Activated T-cell treated with anti-CD3 and anti-CD28 coated beads, Interleukin-2, amount 50 U/mL, for 72 hours (primary cell): ENCODE data around the gene GJB2. TPM values are rescaled to one million over a fixed set of nuclear protein-coding genes. Genes with fewer than 3 reads are reported as not detected.
A peak's percentile ranks its signal among the peaks of the same experiment; 100 is the strongest.

Source experiments
- ATAC-seq, 2 donors: fragments of 150-1000 bp; cut with Tn5 transposase; replicated peaks in 1 of 2; 2 replicates each; pipeline ENCODE4 v1.10.0; 2021; ENCODE audit warnings: moderate library complexity in 2 of 2, mild to moderate bottlenecking in 1 of 2
- DNase-seq, 2 donors: peaks; one replicate each; pipeline ENCODE4 v3.0.0; 2021 to 2022; ENCODE audit warnings: mixed read lengths in 1 of 2
- H3K27ac Mint-ChIP-seq: one replicate; pipeline ENCODE4 v1.8.0; 2022; ENCODE audit warnings: mild to moderate bottlenecking, moderate library complexity, mixed read lengths
- H3K27me3 Mint-ChIP-seq: one replicate; pipeline ENCODE4 v1.8.0; 2022; ENCODE audit warnings: low read depth, mixed read lengths
- H3K36me3 Mint-ChIP-seq, 2 donors: one replicate each; pipeline ENCODE4 v1.8.0; 2022; ENCODE audit warnings: mixed read lengths in 2 of 2, mild to moderate bottlenecking in 1 of 2; ENCODE audit not compliant: insufficient read depth in 2 of 2
- H3K4me1 Mint-ChIP-seq: one replicate; pipeline ENCODE4 v1.8.0; 2022; ENCODE audit warnings: low read depth, mixed read lengths
- H3K4me3 Mint-ChIP-seq, 2 donors: one replicate each; pipeline ENCODE4 v1.8.0; 2022; ENCODE audit warnings: mild to moderate bottlenecking in 2 of 2, mixed read lengths in 2 of 2, moderate library complexity in 2 of 2
- H3K9me3 Mint-ChIP-seq, 2 donors: one replicate each; pipeline ENCODE4 v1.8.0; 2022; ENCODE audit warnings: mixed read lengths in 2 of 2
- total RNA-seq, 2 donors: library from RNA; stranded (reverse); gene quantifications; one replicate each; pipeline ENCODE4 v1.2.3, GENCODE V29; 2022

Gene GJB2
- total RNA-seq, 2 donors from 2014 or later, result 1.8 to 5.9 TPM

GRCh38 chr13:20190076-20190475 lies 2.7 kb downstream of the GJB2 start:
- no peak overlapping the region for H3K27ac Mint-ChIP-seq
- no peak overlapping the region for H3K4me3 Mint-ChIP-seq
- H3K4me1 Mint-ChIP-seq, result peaks cover 29% of the 10 kb centered on the region
- H3K36me3 Mint-ChIP-seq, result no peaks in the 10 kb centered on the region
- peaks cover 38% of the 10 kb centered on the region for H3K27me3 Mint-ChIP-seq
- no peak for ATAC-seq
- no peaks in the 10 kb centered on the region for H3K9me3 Mint-ChIP-seq
- DNase-seq, result no peak

- peak in 1 of 2 donors; percentile 14 for DNase-seq
- H3K9me3 Mint-ChIP-seq, result no peaks in the 10 kb centered on the region
- no peak for ATAC-seq
These were observed 3.8 kb downstream of the GJB2 start for GRCh38 chr13:20188667-20189553.

GRCh38 chr13:20186771-20187170 lies 6.0 kb downstream of the GJB2 start:
- peaks cover 19% of the 10 kb centered on the region for H3K27me3 Mint-ChIP-seq
- no peaks in the 10 kb centered on the region for H3K9me3 Mint-ChIP-seq
- no peaks in the 10 kb centered on the region for H3K36me3 Mint-ChIP-seq
- H3K27ac Mint-ChIP-seq, result no peak overlapping the region
- ATAC-seq (no peak), DNase-seq (no peak)
- H3K4me1 Mint-ChIP-seq, result peaks cover 13% of the 10 kb centered on the region
- no peak overlapping the region for H3K4me3 Mint-ChIP-seq

More at GRCh38 chr13:20188667-20189553, 3.8 kb downstream of the GJB2 start:
- H3K36me3 Mint-ChIP-seq, result no peaks in the 10 kb centered on the region
- H3K27me3 Mint-ChIP-seq, result peaks cover 27% of the 10 kb centered on the region
- H3K4me1 Mint-ChIP-seq, result peaks cover 20% of the 10 kb centered on the region
- H3K4me3 Mint-ChIP-seq, result no peak overlapping the region
- no peak overlapping the region for H3K27ac Mint-ChIP-seq

GRCh38 chr13:20185366-20186056 lies 7.2 kb downstream of the GJB2 start:
- Mint-ChIP-seq H3K4me1 (peaks cover 9% of the 10 kb centered on the region), H3K9me3 (no peaks in the 10 kb centered on the region), H3K36me3 (no peaks in the 10 kb centered on the region), H3K27me3 (peaks cover 19% of the 10 kb centered on the region), H3K4me3 (no peak overlapping the region), H3K27ac (no peak overlapping the region)
- ATAC-seq, result no peak
- no peak for DNase-seq

GRCh38 chr13:20182231-20182846 lies 10.4 kb downstream of the GJB2 start:
- H3K27me3 Mint-ChIP-seq, result peaks cover 46% of the 10 kb centered on the region
- peak; percentile 90 to 92 for ATAC-seq
- no peaks in the 10 kb centered on the region for H3K9me3 Mint-ChIP-seq
- no peak overlapping the region for H3K4me3 Mint-ChIP-seq
- DNase-seq, result peak; percentile 48 to 60
- H3K4me1 Mint-ChIP-seq, result peaks cover 6% of the 10 kb centered on the region
- H3K36me3 Mint-ChIP-seq, result no peaks in the 10 kb centered on the region
- H3K27ac Mint-ChIP-seq, result no peak overlapping the region

- Mint-ChIP-seq H3K36me3 (no peaks in the 10 kb centered on the region), H3K9me3 (no peaks in the 10 kb centered on the region), H3K27me3 (peaks cover 55% of the 10 kb centered on the region), H3K27ac (no peak overlapping the region), H3K4me1 (peaks cover 6% of the 10 kb centered on the region), H3K4me3 (no peak overlapping the region)
- ATAC-seq (no peak), DNase-seq (no peak)
These were observed 11.6 kb downstream of the GJB2 start for GRCh38 chr13:20181188-20181587.

GRCh38 chr13:20178156-20178555 lies 14.6 kb downstream of the GJB2 start:
- Mint-ChIP-seq H3K9me3 (no peaks in the 10 kb centered on the region), H3K36me3 (no peaks in the 10 kb centered on the region), H3K27ac (no peak overlapping the region), H3K4me3 (peak overlapping the region in 1 of 2 donors; percentile 37), H3K4me1 (peaks cover 30% of the 10 kb centered on the region), H3K27me3 (peaks cover 78% of the 10 kb centered on the region)
- DNase-seq (no peak), ATAC-seq (no peak)

GRCh38 chr13:20177049-20177831 lies 15.5 kb downstream of the GJB2 start:
- Mint-ChIP-seq H3K27me3 (peaks cover 87% of the 10 kb centered on the region), H3K36me3 (no peaks in the 10 kb centered on the region), H3K27ac (no peak overlapping the region), H3K4me1 (peaks cover 30% of the 10 kb centered on the region), H3K9me3 (peaks cover 0 to under 1% of the 10 kb centered on the region in 2 donors), H3K4me3 (peak overlapping the region; percentile 7 to 36)
- ATAC-seq (no peak), DNase-seq (no peak)

GRCh38 chr13:20175907-20176652 lies 16.7 kb downstream of the GJB2 start:
- peaks cover 30% of the 10 kb centered on the region for H3K4me1 Mint-ChIP-seq
- no peak for ATAC-seq

GRCh38 chr13:20175406-20175794 lies 17.3 kb downstream of the GJB2 start:
- Mint-ChIP-seq H3K36me3 (no peaks in the 10 kb centered on the region), H3K9me3 (peaks cover 0 to 1% of the 10 kb centered on the region in 2 donors), H3K27me3 (peaks cover 87% of the 10 kb centered on the region), H3K4me1 (peaks cover 30% of the 10 kb centered on the region), H3K27ac (no peak overlapping the region), H3K4me3 (peak overlapping the region in 1 of 2 donors; percentile 30)
- DNase-seq, result no peak
- no peak for ATAC-seq

More at GRCh38 chr13:20175907-20176652, 16.7 kb downstream of the GJB2 start:
- H3K27ac Mint-ChIP-seq, result no peak overlapping the region
- H3K36me3 Mint-ChIP-seq, result no peaks in the 10 kb centered on the region
- peaks cover 0 to 1% of the 10 kb centered on the region in 2 donors for H3K9me3 Mint-ChIP-seq
- H3K27me3 Mint-ChIP-seq, result peaks cover 89% of the 10 kb centered on the region
- H3K4me3 Mint-ChIP-seq, result no peak overlapping the region
- DNase-seq, result no peak

GRCh38 chr13:20174656-20175405 lies 17.9 kb downstream of the GJB2 start:
- H3K9me3 Mint-ChIP-seq, result peaks cover 0 to 1% of the 10 kb centered on the region in 2 donors
- peaks cover 87% of the 10 kb centered on the region for H3K27me3 Mint-ChIP-seq
- H3K4me3 Mint-ChIP-seq, result peak overlapping the region; percentile 30 to 61
- peak; percentile 94 to 96 for ATAC-seq
- peaks cover 30% of the 10 kb centered on the region for H3K4me1 Mint-ChIP-seq
- no peaks in the 10 kb centered on the region for H3K36me3 Mint-ChIP-seq
- DNase-seq, result peak; percentile 68 to 81
- H3K27ac Mint-ChIP-seq, result no peak overlapping the region
